Activated T-helper 17 cell treated with anti-CD3 and anti-CD28 coated beads, Interleukin-2, amount 50 U/mL, for 72 hours (primary cell): ENCODE data around the gene SH3RF1. TPM values are rescaled to one million over a fixed set of nuclear protein-coding genes. Genes with fewer than 3 reads are reported as not detected.

Experiments
- ATAC-seq: fragments of 150-1000 bp; cut with Tn5 transposase; replicated peaks from 2 replicates; pipeline ENCODE4 v1.10.0; 2021; ENCODE audit warnings: mild to moderate bottlenecking, moderate library complexity
- H3K27ac Mint-ChIP-seq: one replicate; pipeline ENCODE4 v1.8.0; 2022; ENCODE audit warnings: mixed read lengths
- H3K27me3 Mint-ChIP-seq: one replicate; pipeline ENCODE4 v1.8.0; 2022; ENCODE audit warnings: mixed read lengths
- H3K36me3 Mint-ChIP-seq: one replicate; pipeline ENCODE4 v1.8.0; 2022; ENCODE audit warnings: low read depth, mild to moderate bottlenecking, mixed read lengths
- H3K4me1 Mint-ChIP-seq: one replicate; pipeline ENCODE4 v1.8.0; 2022; ENCODE audit warnings: mixed read lengths
- H3K4me3 Mint-ChIP-seq: one replicate; pipeline ENCODE4 v1.8.0; 2022; ENCODE audit warnings: mild to moderate bottlenecking, mixed read lengths
- H3K9me3 Mint-ChIP-seq: one replicate; pipeline ENCODE4 v1.8.0; 2022; ENCODE audit warnings: mixed read lengths
- total RNA-seq, 2 donors: library from RNA; stranded (reverse); gene quantifications; one replicate each; pipeline ENCODE4 v1.2.3, GENCODE V29; 2022

SH3RF1 gene
- total RNA-seq, 2 donors from 2014 or later = 0.26 to 1.4 TPM

GRCh38 chr4:169147191-169147590, 123.6 kb downstream of the SH3RF1 start:
- Mint-ChIP-seq H3K36me3 (no peaks in the 10 kb centered on the region), H3K4me3 (no peak overlapping the region), H3K27me3 (peaks cover 20% of the 10 kb centered on the region), H3K27ac (no peak overlapping the region), H3K4me1 (no peaks in the 10 kb centered on the region), H3K9me3 (no peaks in the 10 kb centered on the region)
- no peak for ATAC-seq

GRCh38 chr4:169144061-169144600, 126.6 kb downstream of the SH3RF1 start:
- ATAC-seq = no peak
- no peaks in the 10 kb centered on the region for H3K9me3 Mint-ChIP-seq
- peaks cover 17% of the 10 kb centered on the region for H3K27me3 Mint-ChIP-seq
- H3K36me3 Mint-ChIP-seq = no peaks in the 10 kb centered on the region
- H3K4me1 Mint-ChIP-seq = no peaks in the 10 kb centered on the region
- no peak overlapping the region for H3K27ac Mint-ChIP-seq
- no peak overlapping the region for H3K4me3 Mint-ChIP-seq

- Mint-ChIP-seq H3K9me3 (no peaks in the 10 kb centered on the region), H3K4me1 (no peaks in the 10 kb centered on the region), H3K27ac (no peak overlapping the region), H3K36me3 (no peaks in the 10 kb centered on the region), H3K4me3 (no peak overlapping the region), H3K27me3 (peaks cover 17% of the 10 kb centered on the region)
- no peak for ATAC-seq
These were observed 127.4 kb downstream of the SH3RF1 start for GRCh38 chr4:169143335-169143734.

- no peak overlapping the region for H3K27ac Mint-ChIP-seq
- no peak for ATAC-seq
- H3K36me3 Mint-ChIP-seq = no peaks in the 10 kb centered on the region
- H3K4me1 Mint-ChIP-seq = no peaks in the 10 kb centered on the region
- no peaks in the 10 kb centered on the region for H3K9me3 Mint-ChIP-seq
- H3K4me3 Mint-ChIP-seq = no peak overlapping the region
- H3K27me3 Mint-ChIP-seq = peaks cover 17% of the 10 kb centered on the region
These were observed 127.8 kb downstream of the SH3RF1 start for GRCh38 chr4:169142906-169143305.

- Mint-ChIP-seq H3K9me3 (no peaks in the 10 kb centered on the region), H3K4me1 (no peaks in the 10 kb centered on the region), H3K27me3 (peaks cover 17% of the 10 kb centered on the region), H3K4me3 (no peak overlapping the region), H3K27ac (no peak overlapping the region), H3K36me3 (no peaks in the 10 kb centered on the region)
- no peak for ATAC-seq
These were observed 128.4 kb downstream of the SH3RF1 start for GRCh38 chr4:169142391-169142790.

GRCh38 chr4:169139021-169139420, 131.7 kb downstream of the SH3RF1 start:
- no peak for ATAC-seq
- Mint-ChIP-seq H3K27ac (no peak overlapping the region), H3K9me3 (no peaks in the 10 kb centered on the region), H3K36me3 (no peaks in the 10 kb centered on the region), H3K27me3 (peaks cover 21% of the 10 kb centered on the region), H3K4me3 (no peak overlapping the region), H3K4me1 (no peaks in the 10 kb centered on the region)

GRCh38 chr4:169137558-169137920, 133.2 kb downstream of the SH3RF1 start:
- Mint-ChIP-seq H3K9me3 (no peaks in the 10 kb centered on the region), H3K27ac (no peak overlapping the region), H3K36me3 (no peaks in the 10 kb centered on the region), H3K4me3 (no peak overlapping the region), H3K27me3 (peaks cover 11% of the 10 kb centered on the region), H3K4me1 (no peaks in the 10 kb centered on the region)
- ATAC-seq = no peak

- peaks cover 9% of the 10 kb centered on the region for H3K27me3 Mint-ChIP-seq
- ATAC-seq = no peak
- no peaks in the 10 kb centered on the region for H3K9me3 Mint-ChIP-seq
- no peak overlapping the region for H3K27ac Mint-ChIP-seq
- H3K4me1 Mint-ChIP-seq = no peaks in the 10 kb centered on the region
- H3K4me3 Mint-ChIP-seq = no peak overlapping the region
- H3K36me3 Mint-ChIP-seq = no peaks in the 10 kb centered on the region
These were observed 133.8 kb downstream of the SH3RF1 start for GRCh38 chr4:169136796-169137557.

GRCh38 chr4:169136330-169136729, 134.4 kb downstream of the SH3RF1 start:
- no peak overlapping the region for H3K4me3 Mint-ChIP-seq
- ATAC-seq = no peak
- H3K9me3 Mint-ChIP-seq = no peaks in the 10 kb centered on the region
- no peak overlapping the region for H3K27ac Mint-ChIP-seq
- H3K4me1 Mint-ChIP-seq = no peaks in the 10 kb centered on the region
- H3K36me3 Mint-ChIP-seq = no peaks in the 10 kb centered on the region
- peaks cover 9% of the 10 kb centered on the region for H3K27me3 Mint-ChIP-seq

- H3K27ac Mint-ChIP-seq = no peak overlapping the region
- H3K27me3 Mint-ChIP-seq = peaks cover 9% of the 10 kb centered on the region
- no peak overlapping the region for H3K4me3 Mint-ChIP-seq
- no peaks in the 10 kb centered on the region for H3K36me3 Mint-ChIP-seq
- H3K9me3 Mint-ChIP-seq = no peaks in the 10 kb centered on the region
- no peak for ATAC-seq
- no peaks in the 10 kb centered on the region for H3K4me1 Mint-ChIP-seq
These were observed 135.0 kb downstream of the SH3RF1 start for GRCh38 chr4:169135776-169136175.

- no peaks in the 10 kb centered on the region for H3K36me3 Mint-ChIP-seq
- no peaks in the 10 kb centered on the region for H3K9me3 Mint-ChIP-seq
- H3K27ac Mint-ChIP-seq = no peak overlapping the region
- no peak for ATAC-seq
- peaks cover 9% of the 10 kb centered on the region for H3K27me3 Mint-ChIP-seq
- H3K4me3 Mint-ChIP-seq = no peak overlapping the region
- H3K4me1 Mint-ChIP-seq = no peaks in the 10 kb centered on the region
These were observed 136.8 kb downstream of the SH3RF1 start for GRCh38 chr4:169133932-169134331.

GRCh38 chr4:169132561-169133305, 138.0 kb downstream of the SH3RF1 start:
- H3K4me3 Mint-ChIP-seq = no peak overlapping the region
- no peaks in the 10 kb centered on the region for H3K4me1 Mint-ChIP-seq

GRCh38 chr4:169131556-169132208, 139.1 kb downstream of the SH3RF1 start:
- Mint-ChIP-seq H3K27me3 (peaks cover 9% of the 10 kb centered on the region), H3K36me3 (no peaks in the 10 kb centered on the region), H3K27ac (no peak overlapping the region), H3K4me3 (no peak overlapping the region), H3K4me1 (no peaks in the 10 kb centered on the region), H3K9me3 (no peaks in the 10 kb centered on the region)
- ATAC-seq = no peak

More at GRCh38 chr4:169132561-169133305, 138.0 kb downstream of the SH3RF1 start:
- Mint-ChIP-seq H3K27ac (no peak overlapping the region), H3K9me3 (no peaks in the 10 kb centered on the region), H3K27me3 (peaks cover 9% of the 10 kb centered on the region), H3K36me3 (no peaks in the 10 kb centered on the region)
- ATAC-seq = no peak

- no peak overlapping the region for H3K27ac Mint-ChIP-seq
- H3K27me3 Mint-ChIP-seq = no peaks in the 10 kb centered on the region
- no peaks in the 10 kb centered on the region for H3K36me3 Mint-ChIP-seq
- ATAC-seq = no peak
- no peak overlapping the region for H3K4me3 Mint-ChIP-seq
- no peaks in the 10 kb centered on the region for H3K4me1 Mint-ChIP-seq
- H3K9me3 Mint-ChIP-seq = no peaks in the 10 kb centered on the region
These were observed 141.9 kb downstream of the SH3RF1 start for GRCh38 chr4:169128902-169129301.
